K562 (cell line): Measurements from ENCODE around the gene OPHN1. TPM values are rescaled to one million over a fixed set of nuclear protein-coding genes. Genes with fewer than 3 reads are reported as not detected.

Experiments
- ATAC-seq: fragments of 200-7000 bp; cut with Tn5 transposase; 3 replicates; pipeline ENCODE4 v1.9.1; 2020; ENCODE audit warnings: moderate library complexity
- BruUV-seq: library from RNA; stranded (reverse); fragments of 400-500 nt; replicated peaks from 2 replicates; lab custom pipeline; 2021; lab: Mats Ljungman, UMichigan
- CTCF ChIA-PET: fragments of 300-600 bp; formaldehyde crosslinking; extraction: SDS; loops from one replicate; lab custom pipeline; 2021; ENCODE audit warnings: low intra/inter-chr PET ratio; lab: Yijun Ruan, JAX
- POLR2A ChIA-PET: fragments of 300-600, 350-650 bp; sonication (Branson Sonifier 250); formaldehyde crosslinking; extraction: SDS; loops from one replicate; lab custom pipeline; 2021; ENCODE audit warnings: antibody characterized with exemption, inconsistent platforms; lab: Yijun Ruan, JAX
- DNase-seq, 4 experiments: peaks; one replicate each; pipeline versions ENCODE4 v3.0.0 to v3.0.0-alpha.2; 2011 to 2018; ENCODE audit warnings: low spot score in 3 of 4, mixed read lengths in 3 of 4; ENCODE audit errors: extremely low read depth in 1 of 4
- FAIRE-seq: peaks from 2 replicates; lab custom pipeline; 2011; peaks lifted over from hg19 to GRCh38; lab: Jason Lieb, UNC
- H2AFZ ChIP-seq: 2 replicates; pipeline ENCODE4 v1.6.0; 2011; ENCODE audit warnings: low read depth, low read length, control low read depth, inconsistent platforms
- H3K27ac ChIP-seq: fragments of 200-600 bp; 3 replicates; pipeline ENCODE4 v1.8.0; 2011; ENCODE audit warnings: low read depth, mild to moderate bottlenecking, control low read depth, inconsistent platforms, low read length, moderate library complexity, mixed read lengths; ENCODE audit errors: extremely low read depth
- H3K27me3 ChIP-seq, 2 experiments: fragments of 300-600 bp in 1 of 2; 2 replicates in 1 of 2; 3 replicates in 1 of 2; pipeline versions ENCODE4 v1.6.0 to v1.8.0; 2011; ENCODE audit warnings: inconsistent platforms in 2 of 2, low read length in 2 of 2, mild to moderate bottlenecking in 1 of 2, mixed read lengths in 1 of 2, moderate library complexity in 1 of 2; ENCODE audit not compliant: control insufficient read depth in 2 of 2, insufficient read depth in 2 of 2
- H3K36me3 ChIP-seq: fragments of 300-600 bp; 3 replicates; pipeline ENCODE4 v1.8.0; 2011; ENCODE audit warnings: mild to moderate bottlenecking, low read length, inconsistent platforms; ENCODE audit not compliant: control insufficient read depth, insufficient read depth
- H3K4me1 ChIP-seq, 2 experiments: fragments of 200-600 bp in 1 of 2; replicated peaks in 1 of 2; 2 replicates in 1 of 2; 3 replicates in 1 of 2; pipeline versions ENCODE4 v1.5.1 to v1.8.0; 2011; ENCODE audit warnings: inconsistent platforms in 2 of 2, low read length in 2 of 2, mild to moderate bottlenecking in 1 of 2, mixed read lengths in 1 of 2, moderate library complexity in 1 of 2; ENCODE audit not compliant: control insufficient read depth in 2 of 2, insufficient read depth in 2 of 2
- H3K4me2 ChIP-seq: 2 replicates; pipeline ENCODE4 v1.6.1; 2011; ENCODE audit warnings: low read length, control low read depth, inconsistent platforms, mixed read lengths; ENCODE audit not compliant: insufficient read depth
- H3K4me3 ChIP-seq: fragments of 200-600 bp; sonication (generic), shearing (Covaris generic); 2 replicates; pipeline ENCODE4 v1.5.1; 2016; ENCODE audit warnings: control low read depth, inconsistent platforms
- H3K79me2 ChIP-seq: fragments of 200-600 bp; 3 replicates; pipeline ENCODE4 v1.8.0; 2011; ENCODE audit warnings: low read length, inconsistent platforms; ENCODE audit not compliant: control insufficient read depth, insufficient read depth
- H3K9ac ChIP-seq, 2 experiments: 2 replicates each; pipeline versions ENCODE4 v1.6.0 to v1.6.1; 2011; ENCODE audit warnings: low read depth in 2 of 2, low read length in 2 of 2, control low read depth in 1 of 2, inconsistent platforms in 1 of 2, mild to moderate bottlenecking in 1 of 2, mixed read lengths in 1 of 2; ENCODE audit not compliant: insufficient read depth in 1 of 2
- H3K9me1 ChIP-seq: one replicate; pipeline ENCODE4 v1.6.0; 2011; ENCODE audit warnings: inconsistent platforms, mild to moderate bottlenecking, low read length, moderate library complexity; ENCODE audit not compliant: control insufficient read depth, insufficient read depth
- H3K9me3 ChIP-seq: replicated peaks from 2 replicates; pipeline ENCODE4 v1.5.1; 2011; ENCODE audit warnings: low read depth, low read length, inconsistent platforms; ENCODE audit not compliant: control insufficient read depth, insufficient read depth
- H4K20me1 ChIP-seq: replicated peaks from 2 replicates; pipeline ENCODE4 v1.6.1; 2011; ENCODE audit warnings: low read length, inconsistent platforms, mixed read lengths; ENCODE audit not compliant: control insufficient read depth, insufficient read depth
- BRD4 ChIP-seq: fragments of 200-600 bp; sonication (generic); IDR thresholded peaks from 2 replicates; pipeline ENCODE4 v1.6.1; 2017; ENCODE audit warnings: inconsistent platforms
- COPS2 ChIP-seq: fragments of 450-650 bp; conservative IDR thresholded peaks from 2 replicates; pipeline ENCODE4 v1.6.1; 2016; ENCODE audit warnings: mild to moderate bottlenecking, moderate library complexity
- GTF2E2 ChIP-seq: fragments of 200-800 bp; sonication (Bioruptor generic); IDR thresholded peaks from 2 replicates; pipeline ENCODE4 v1.6.1; 2016; ENCODE audit warnings: missing genetic modification characterization, missing compliant biosample characterization
- HMGN3 ChIP-seq: IDR thresholded peaks from 2 replicates; pipeline ENCODE4 v1.6.1; 2011; ENCODE audit warnings: borderline replicate concordance, low read depth, mild to moderate bottlenecking, mixed read lengths, low read length; ENCODE audit not compliant: insufficient read length; ENCODE audit errors: extremely low read depth
- HOMEZ ChIP-seq: fragments of 250-450 bp; sonication (Bioruptor Pico); IDR thresholded peaks from 2 replicates; pipeline ENCODE4 v1.4.0; 2020; ENCODE audit warnings: mild to moderate bottlenecking, moderate library complexity
- RBFOX2 ChIP-seq: fragments of 200-400 bp; formaldehyde crosslinking; IDR thresholded peaks from 2 replicates; pipeline ENCODE4 v1.6.1; 2017; ENCODE audit warnings: low read depth, mild to moderate bottlenecking, low read length, moderate library complexity
- SMARCA5 ChIP-seq: fragments of 450-650 bp; IDR thresholded peaks from 2 replicates; pipeline ENCODE4 v1.6.1; 2016
- SOX6 ChIP-seq: fragments of 450-650 bp; IDR thresholded peaks from 2 replicates; pipeline ENCODE4 v1.6.1; 2014; ENCODE audit warnings: mild to moderate bottlenecking
- SRF ChIP-seq, 2 experiments: fragments of 250-450, 450-650 bp in 1 of 2; sonication (Bioruptor Pico) in 1 of 2; sonication (generic) in 1 of 2; formaldehyde crosslinking; IDR thresholded peaks; 2 replicates each; pipeline versions ENCODE4 v1.5.0 to v1.5.1; 2020 to 2022; ENCODE audit warnings: mild to moderate bottlenecking in 1 of 2, missing genetic modification reagents in 1 of 2
- TFAM ChIP-seq: fragments of 250-450 bp; sonication (Bioruptor Pico); conservative IDR thresholded peaks from 2 replicates; pipeline ENCODE4 v1.5.0; 2021; ENCODE audit warnings: mild to moderate bottlenecking, moderate library complexity
- TSC22D4 ChIP-seq: fragments of 450-650 bp; IDR thresholded peaks from 2 replicates; pipeline ENCODE4 v1.6.1; 2016; ENCODE audit warnings: missing genetic modification characterization, missing biosample characterization, control low read depth
- ZNF217 ChIP-seq: sonication (generic); formaldehyde crosslinking; IDR thresholded peaks from 2 replicates; pipeline ENCODE4 v1.8.0; 2022; ENCODE audit warnings: mild to moderate bottlenecking, missing genetic modification reagents
- WGBS: fragments of 100-300 bp; shearing (Covaris generic); methylation state at CpG from one replicate; pipeline ENCODE4 v1.1.6; 2016; ENCODE audit warnings: low coverage, mixed read lengths; ENCODE audit not compliant: insufficient coverage; ENCODE audit errors: missing lambda C conversion rate; 5-methylcytosine and 5-hydroxymethylcytosine counted together
- in situ Hi-C: fragments of 300-500 bp; cut with MboI; formaldehyde crosslinking; loops from 4 replicates; pipeline ENCODE4 v1.15.0; 2018; ENCODE audit warnings: inconsistent platforms, mixed read lengths
- intact Hi-C: fragments of 100-400 bp; cut with micrococcal nuclease; formaldehyde crosslinking; loops from 2 replicates; pipeline ENCODE4 v1.14.2; 2022
- polyA plus RNA-seq, 8 experiments: library from polyadenylated mRNA; depleted of rRNA in 4 of 8; stranded (reverse) in 5 of 8; unstranded in 3 of 8; fragments of >200 nt; fragmentation: Nextera tagmentation in 2 of 8; fragmentation: Illumina TruSeq in 1 of 8; extraction: Ambion mirVana in 2 of 8; extraction: Trizol in 1 of 8; gene quantifications; 2 replicates each; pipeline versions ENCODE4 v1.2.1 to v1.2.3, GENCODE V29; 2011 to 2014; ENCODE audit warnings: inconsistent platforms in 1 of 8, missing spikeins in 1 of 8
- total RNA-seq, 7 experiments: library from RNA; depleted of rRNA in 6 of 7; stranded (reverse); fragments of >200 nt in 6 of 7; fragmentation: Illumina TruSeq in 2 of 7; extraction: Trizol in 2 of 7; gene quantifications; 2 replicates each; pipeline versions ENCODE4 v1.2.1 to v1.2.3, GENCODE V29; 2011 to 2021; ENCODE audit warnings: low replicate concordance in 1 of 7
- TF ChIP-seq, protein P1 (sequence below): sonication (generic); formaldehyde crosslinking; IDR thresholded peaks from 2 replicates; pipeline ENCODE4 v1.8.0; 2022; ENCODE audit warnings: mild to moderate bottlenecking, low read depth, missing genetic modification reagents

OPHN1 gene
- total and polyA plus RNA-seq, 9 of the 15 experiments (the other 6 are each of a cell fraction or from before 2014, with no cell fraction given): 0.28 to 1.8 (median 1.0) TPM

DNA sequence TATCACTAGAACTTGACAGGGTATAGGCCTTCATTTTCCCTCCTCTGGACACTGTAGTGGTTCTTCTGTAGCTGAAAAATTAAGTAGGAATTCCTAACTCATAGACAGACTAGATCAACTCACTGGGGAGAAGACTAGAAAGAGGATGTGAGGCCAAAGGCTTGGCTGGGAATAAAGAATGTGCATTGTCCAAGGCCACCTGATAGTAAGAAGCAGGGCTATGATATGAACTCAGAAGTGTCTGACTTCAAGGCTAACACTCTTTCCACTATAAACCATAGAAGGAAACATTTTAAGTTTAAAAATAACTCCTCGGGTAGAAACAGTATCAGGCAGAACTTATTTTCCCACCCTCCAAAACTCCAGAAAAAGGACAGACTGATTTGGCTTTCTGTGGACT is 346.6 kb downstream of the OPHN1 start:
- CTCF ChIA-PET: no interaction called here
- ATAC-seq: no peak
- WGBS: 0% methylated on average over 1 of the region's 1 CpG
- intact Hi-C loops: no loop called here
- Histone ChIP-seq H4K20me1 (no peaks in the 10 kb centered on the region), H3K79me2 (no peaks in the 10 kb centered on the region), H3K27me3 (no peaks in the 10 kb centered on the region), H3K9me3 (no peaks in the 10 kb centered on the region), H3K27ac (no peak overlapping the region), H2AFZ (no peak overlapping the region), H3K4me2 (no peak overlapping the region), H3K4me3 (no peak overlapping the region), H3K9me1 (no peaks in the 10 kb centered on the region)
- in situ Hi-C loops: no loop called here
- no peak for FAIRE-seq
- POLR2A ChIA-PET: no interaction called here
- no TSS peak for BruUV-seq
- no peak for DNase-seq
- no peak for TF ChIP-seq HMGN3
- TF ChIP-seq, all 486 proteins: peak for 0
- Histone ChIP-seq H3K9ac (no peak overlapping the region), H3K4me1 (no peaks in the 10 kb centered on the region), H3K36me3 (no peaks in the 10 kb centered on the region)

DNA sequence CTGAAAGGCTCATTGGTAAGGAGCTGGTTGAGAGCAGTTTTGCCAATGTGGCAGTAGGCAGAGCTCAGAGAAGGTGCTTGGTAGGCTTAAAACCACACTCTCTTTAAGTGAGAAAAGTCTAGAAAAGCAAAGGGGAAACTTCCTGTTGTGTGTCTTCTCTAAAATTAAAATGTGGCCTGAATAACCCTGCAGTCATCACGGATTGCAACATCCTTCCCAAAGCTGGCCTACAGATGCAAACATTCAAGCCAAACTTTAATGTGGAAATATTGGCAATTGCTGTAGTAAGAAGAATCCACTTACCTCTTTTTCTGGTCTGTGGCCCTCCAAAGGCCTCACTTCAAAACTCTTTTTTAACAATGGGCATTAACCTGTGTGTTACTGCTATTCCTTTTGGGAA is 348.5 kb downstream of the OPHN1 start:
- no peaks in the 10 kb centered on the region for H3K36me3 ChIP-seq
- no peaks in the 10 kb centered on the region for H4K20me1 ChIP-seq
- H3K79me2 ChIP-seq: no peaks in the 10 kb centered on the region
- ChIA-PET CTCF (no interaction called here), POLR2A (no interaction called here)
- no peak overlapping the region for H3K27ac ChIP-seq
- H3K4me3 ChIP-seq: no peak overlapping the region
- H3K27me3 ChIP-seq: no peaks in the 10 kb centered on the region
- H3K4me1 ChIP-seq: no peaks in the 10 kb centered on the region
- in situ Hi-C loops: no loop called here
- FAIRE-seq: no peak
- no peak overlapping the region for H2AFZ ChIP-seq
- H3K9ac ChIP-seq: no peak overlapping the region
- no peaks in the 10 kb centered on the region for H3K9me1 ChIP-seq
- intact Hi-C loops: no loop called here
- H3K9me3 ChIP-seq: no peaks in the 10 kb centered on the region
- ATAC-seq: no peak
- 0% methylated on average over 1 of the region's 1 CpG for WGBS
- DNase-seq: no peak
- BruUV-seq: no TSS peak
- no peak overlapping the region for H3K4me2 ChIP-seq
- TF ChIP-seq TSC22D4 (no peak), RBFOX2 (no peak), COPS2 (no peak), HOMEZ (no peak), SOX6 (no peak), SMARCA5 (no peak), TFAM (CRISPR knock-in tag) (no peak), ZNF217 (CRISPR knock-in tag) (no peak), SRF (CRISPR knock-in tag; IDR thresholded peaks at IDR 0.05) (no peak), BRD4 (no peak), GTF2E2 (tag) (no peak)
- TF ChIP-seq, protein P1, sequence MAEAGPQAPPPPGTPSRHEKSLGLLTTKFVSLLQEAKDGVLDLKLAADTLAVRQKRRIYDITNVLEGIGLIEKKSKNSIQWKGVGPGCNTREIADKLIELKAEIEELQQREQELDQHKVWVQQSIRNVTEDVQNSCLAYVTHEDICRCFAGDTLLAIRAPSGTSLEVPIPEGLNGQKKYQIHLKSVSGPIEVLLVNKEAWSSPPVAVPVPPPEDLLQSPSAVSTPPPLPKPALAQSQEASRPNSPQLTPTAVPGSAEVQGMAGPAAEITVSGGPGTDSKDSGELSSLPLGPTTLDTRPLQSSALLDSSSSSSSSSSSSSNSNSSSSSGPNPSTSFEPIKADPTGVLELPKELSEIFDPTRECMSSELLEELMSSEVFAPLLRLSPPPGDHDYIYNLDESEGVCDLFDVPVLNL (CRISPR knock-in tag): no peak
